GM23338 (cell line): ENCODE measurements around the gene TUBG1.

Experiments
- CREB1 ChIP-seq: fragments of 250-450 bp; sonication (Bioruptor Pico); IDR thresholded peaks from 2 replicates; pipeline ENCODE4 v1.5.0; 2020; ENCODE audit warnings: low read depth, mild to moderate bottlenecking, moderate library complexity
- EZH2 ChIP-seq: fragments of 200-600 bp; sonication (generic); IDR thresholded peaks from one replicate; pipeline ENCODE4 v1.8.0; 2017; ENCODE audit warnings: antibody characterized with exemption, mild to moderate bottlenecking, low read depth; ENCODE audit not compliant: unreplicated experiment
- EZH2phosphoT487 ChIP-seq: fragments of 200-600 bp; sonication (generic); IDR thresholded peaks from one replicate; pipeline ENCODE4 v1.8.1; 2018; ENCODE audit warnings: antibody characterized with exemption; ENCODE audit not compliant: unreplicated experiment
- POLR2AphosphoS5 ChIP-seq: IDR thresholded peaks from 2 replicates; pipeline ENCODE4 v1.6.1; 2016; ENCODE audit warnings: antibody characterized with exemption, low read depth
- TF ChIP-seq, protein P1 (sequence below), 2 experiments: fragments of 200-600 bp in 1 of 2; sonication (generic) in 1 of 2; conservative IDR thresholded peaks; 2 replicates each; pipeline versions ENCODE4 v1.5.1 to v1.6.1; 2016 to 2017; ENCODE audit warnings: antibody characterized with exemption in 2 of 2, low read depth in 2 of 2, mild to moderate bottlenecking in 2 of 2, moderate library complexity in 1 of 2
- TF ChIP-seq, protein P2 (sequence below): IDR thresholded peaks from 2 replicates; pipeline ENCODE4 v1.6.1; 2016; ENCODE audit warnings: antibody characterized with exemption

DNA sequence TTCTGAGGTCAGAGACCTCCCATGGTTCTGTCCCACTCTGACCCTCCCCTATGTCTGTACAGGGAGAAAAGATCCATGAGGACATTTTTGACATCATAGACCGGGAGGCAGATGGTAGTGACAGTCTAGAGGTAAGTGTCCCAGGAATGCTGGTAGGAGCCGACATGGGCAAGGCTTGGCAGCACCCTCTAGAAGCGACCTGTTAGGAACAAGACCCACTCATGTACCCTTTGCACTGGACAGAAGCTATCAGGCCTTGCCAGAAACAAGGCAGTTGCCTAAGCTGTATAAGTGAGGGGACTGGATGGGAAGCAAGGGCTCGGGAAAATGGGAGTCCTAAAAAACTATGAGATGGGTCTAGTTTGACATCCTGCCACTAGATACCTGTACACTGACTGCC lies 2.5 kb downstream of the TUBG1 start:
- no peak for TF ChIP-seq POLR2AphosphoS5
- TF ChIP-seq, protein P1, sequence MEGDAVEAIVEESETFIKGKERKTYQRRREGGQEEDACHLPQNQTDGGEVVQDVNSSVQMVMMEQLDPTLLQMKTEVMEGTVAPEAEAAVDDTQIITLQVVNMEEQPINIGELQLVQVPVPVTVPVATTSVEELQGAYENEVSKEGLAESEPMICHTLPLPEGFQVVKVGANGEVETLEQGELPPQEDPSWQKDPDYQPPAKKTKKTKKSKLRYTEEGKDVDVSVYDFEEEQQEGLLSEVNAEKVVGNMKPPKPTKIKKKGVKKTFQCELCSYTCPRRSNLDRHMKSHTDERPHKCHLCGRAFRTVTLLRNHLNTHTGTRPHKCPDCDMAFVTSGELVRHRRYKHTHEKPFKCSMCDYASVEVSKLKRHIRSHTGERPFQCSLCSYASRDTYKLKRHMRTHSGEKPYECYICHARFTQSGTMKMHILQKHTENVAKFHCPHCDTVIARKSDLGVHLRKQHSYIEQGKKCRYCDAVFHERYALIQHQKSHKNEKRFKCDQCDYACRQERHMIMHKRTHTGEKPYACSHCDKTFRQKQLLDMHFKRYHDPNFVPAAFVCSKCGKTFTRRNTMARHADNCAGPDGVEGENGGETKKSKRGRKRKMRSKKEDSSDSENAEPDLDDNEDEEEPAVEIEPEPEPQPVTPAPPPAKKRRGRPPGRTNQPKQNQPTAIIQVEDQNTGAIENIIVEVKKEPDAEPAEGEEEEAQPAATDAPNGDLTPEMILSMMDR (conservative IDR thresholded peaks at IDR 0.05; ENCODE audit: low read depth in 2 of 2): no peak
- TF ChIP-seq EZH2: no peak
- no peak for TF ChIP-seq CREB1 (CRISPR knock-in tag)
- TF ChIP-seq, protein P2, sequence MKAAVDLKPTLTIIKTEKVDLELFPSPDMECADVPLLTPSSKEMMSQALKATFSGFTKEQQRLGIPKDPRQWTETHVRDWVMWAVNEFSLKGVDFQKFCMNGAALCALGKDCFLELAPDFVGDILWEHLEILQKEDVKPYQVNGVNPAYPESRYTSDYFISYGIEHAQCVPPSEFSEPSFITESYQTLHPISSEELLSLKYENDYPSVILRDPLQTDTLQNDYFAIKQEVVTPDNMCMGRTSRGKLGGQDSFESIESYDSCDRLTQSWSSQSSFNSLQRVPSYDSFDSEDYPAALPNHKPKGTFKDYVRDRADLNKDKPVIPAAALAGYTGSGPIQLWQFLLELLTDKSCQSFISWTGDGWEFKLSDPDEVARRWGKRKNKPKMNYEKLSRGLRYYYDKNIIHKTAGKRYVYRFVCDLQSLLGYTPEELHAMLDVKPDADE: no peak
- no peak for TF ChIP-seq EZH2phosphoT487
